Right lobe of liver (tissue), 4 donors: ENCODE results near the gene PRKAA1.

Experiments used
- CTCF ChIP-seq, 4 donors: fragments of 200-600 bp in 3 of 4; fragments of 450-650 bp in 1 of 4; IDR thresholded peaks; one replicate each; pipeline versions ENCODE4 v1.5.1 to v1.8.0; 2016 to 2022; ENCODE audit warnings: antibody characterized with exemption in 4 of 4, mild to moderate bottlenecking in 2 of 4
- POLR2A ChIP-seq: fragments of 450-650 bp; IDR thresholded peaks from one replicate; pipeline ENCODE4 v1.6.1; 2017; ENCODE audit warnings: antibody characterized with exemption, mild to moderate bottlenecking
- donor health status: DM: no; HTN: no; CAD: no.
- donor health status: DM: no; HTN: no; CAD: no.
- donor health status: DM: no; HTN: yes; CAD: no.

- TF ChIP-seq POLR2A (no peak), CTCF (IDR thresholded peaks at IDR 0.05) (no peak)
Observed at GRCh38 chr5:40762705-40763104, 35.5 kb downstream of the PRKAA1 start.
